ENCODE measurements around the gene TALDO1.

- TF ChIP-seq, protein P1, sequence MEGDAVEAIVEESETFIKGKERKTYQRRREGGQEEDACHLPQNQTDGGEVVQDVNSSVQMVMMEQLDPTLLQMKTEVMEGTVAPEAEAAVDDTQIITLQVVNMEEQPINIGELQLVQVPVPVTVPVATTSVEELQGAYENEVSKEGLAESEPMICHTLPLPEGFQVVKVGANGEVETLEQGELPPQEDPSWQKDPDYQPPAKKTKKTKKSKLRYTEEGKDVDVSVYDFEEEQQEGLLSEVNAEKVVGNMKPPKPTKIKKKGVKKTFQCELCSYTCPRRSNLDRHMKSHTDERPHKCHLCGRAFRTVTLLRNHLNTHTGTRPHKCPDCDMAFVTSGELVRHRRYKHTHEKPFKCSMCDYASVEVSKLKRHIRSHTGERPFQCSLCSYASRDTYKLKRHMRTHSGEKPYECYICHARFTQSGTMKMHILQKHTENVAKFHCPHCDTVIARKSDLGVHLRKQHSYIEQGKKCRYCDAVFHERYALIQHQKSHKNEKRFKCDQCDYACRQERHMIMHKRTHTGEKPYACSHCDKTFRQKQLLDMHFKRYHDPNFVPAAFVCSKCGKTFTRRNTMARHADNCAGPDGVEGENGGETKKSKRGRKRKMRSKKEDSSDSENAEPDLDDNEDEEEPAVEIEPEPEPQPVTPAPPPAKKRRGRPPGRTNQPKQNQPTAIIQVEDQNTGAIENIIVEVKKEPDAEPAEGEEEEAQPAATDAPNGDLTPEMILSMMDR (IDR thresholded peaks at IDR 0.05 in 2 of 3, conservative IDR thresholded peaks at IDR 0.05 in 1 of 3; ENCODE audit: control insufficient read depth in 2 of 3, extremely low read depth in 1 of 3, insufficient read depth in 1 of 3, low read depth in 3 of 3, low read length in 3 of 3), result no peak
- TF ChIP-seq CEBPB (IDR thresholded peaks at IDR 0.05; ENCODE audit: borderline replicate concordance in 1 of 2, low read depth in 2 of 2, low read length in 2 of 2) (no peak), EZH2 (IDR thresholded peaks at IDR 0.05; ENCODE audit: borderline replicate concordance, control insufficient read depth, low read depth, low read length) (no peak)
Measured at GRCh38 chr11:699753-700152, 47.5 kb upstream of the TALDO1 start.

Data from GM12878 (cell line).